Measurements from ENCODE around the gene RPL15. TPM values are rescaled to one million over a fixed set of nuclear protein-coding genes. Genes with fewer than 3 reads are reported as not detected.

The RPL15 gene
- total and polyA plus RNA-seq, 10 of the 15 experiments (the other 5 are each of a cell fraction or from before 2014, with no cell fraction given), result 2,885 to 10,761 (median 4,017) TPM

GRCh38 chr3:23940775-23941174 lies 23.8 kb downstream of the RPL15 start (continued):
- no peak for TF ChIP-seq ZNF592 (IDR thresholded peaks at IDR 0.05)
- no peak for TF ChIP-seq SP1 (IDR thresholded peaks at IDR 0.05; ENCODE audit: low read depth, low read length)

- no peak for DNase-seq (ENCODE audit: low read depth, low spot score)
- no peak for ATAC-seq
- peaks cover 3% of the 10 kb centered on the region; the same call in 1 of the 2 replicates for H3K79me2 ChIP-seq (ENCODE audit: control insufficient read depth, insufficient read depth, low read length)
- no peak overlapping the region for H3K27ac ChIP-seq (ENCODE audit: control insufficient read depth, insufficient read depth)
- no peak overlapping the region for H3K4me2 ChIP-seq (ENCODE audit: control insufficient read depth, insufficient read depth)
- peaks cover 0 to 3% of the 10 kb centered on the region in 2 experiments; a peak in 1 of 4 replicates for H3K27me3 ChIP-seq (replicated peaks in 1 of 2; ENCODE audit: control insufficient read depth in 2 of 2, insufficient read depth in 2 of 2, low read length in 1 of 2)
- no TSS peak for BruUV-seq (replicated peaks)
- no peak for TF ChIP-seq BRCA1 (IDR thresholded peaks at IDR 0.05; ENCODE audit: low read depth, low read length)
- TF ChIP-seq SMC3 (IDR thresholded peaks at IDR 0.05; ENCODE audit: borderline replicate concordance, low read length), result no peak
- no peak for TF ChIP-seq ATF2 (IDR thresholded peaks at IDR 0.05; ENCODE audit: low read length)
- no peak for TF ChIP-seq TCF3 (IDR thresholded peaks at IDR 0.05; ENCODE audit: borderline replicate concordance, insufficient read depth, low read depth, low read length)
- in situ Hi-C loops (cut with MboI), result loop anchor here (25.0 kb wide), 1 partner anchor 1846 kb away; the partner anchor contains the start of genes NGLY1 and OXSM
- 0 out of 2 replicates have a peak, but pooled peaks cover 3% of the 10 kb centered on the region for H3K4me1 ChIP-seq (ENCODE audit: control insufficient read depth, insufficient read depth, low read length)
- 74% methylated on average over 4 of the region's 4 CpGs for WGBS (ENCODE audit: insufficient coverage, insufficient replicate concordance, low lambda C conversion rate, missing lambda C conversion rate)
- intact Hi-C loops (cut with micrococcal nuclease; ENCODE audit: unreplicated experiment), result loop anchor here (10.0 kb wide), 1 partner anchor 287 kb away; no protein-coding TSS in a partner anchor
- H3K9me3 ChIP-seq (replicated peaks; ENCODE audit: control insufficient read depth, insufficient read depth, low read length), result no peaks in the 10 kb centered on the region
- CTCF ChIA-PET, result interaction anchor here (1.5 kb wide), 1 partner anchor 107 kb away, joined by 3 read pairs; no protein-coding TSS in a partner anchor
- RAD21 ChIA-PET (ENCODE audit: unreplicated experiment), result interaction anchor here (1.3 kb wide), 1 partner anchor 9 kb away, joined by 3 read pairs; no protein-coding TSS in a partner anchor
- no peak overlapping the region for H3K4me3 ChIP-seq
- FAIRE-seq, result no peak
- no peaks in the 10 kb centered on the region for H3K36me3 ChIP-seq (ENCODE audit: control insufficient read depth in 2 of 2, insufficient read depth in 2 of 2, low read length in 1 of 2)
- POLR2A ChIA-PET, result interaction anchor here (0.6 kb wide), 1 partner anchor 9 kb away, joined by 3 read pairs; no protein-coding TSS in a partner anchor
- H2AFZ ChIP-seq (ENCODE audit: control insufficient read depth, low read depth, low read length), result no peak overlapping the region
- no peak overlapping the region for H3K9ac ChIP-seq (ENCODE audit: control insufficient read depth, insufficient read depth, low read length)
- no peaks in the 10 kb centered on the region for H4K20me1 ChIP-seq (ENCODE audit: control insufficient read depth, insufficient read depth)
- SMC1A ChIA-PET (ENCODE audit: uncharacterized antibody, unreplicated experiment), result interaction anchor here (0.5 to 1.1 kb wide), 2 partner anchors 107 to 621 kb away, joined by 3 read pairs; no protein-coding TSS in a partner anchor
Observed at GRCh38 chr3:23941440-23941839, 24.5 kb downstream of the RPL15 start.
